CD4-positive, alpha-beta T cell treated with Interleukin-2 at 100 ng/mL for 4 hours (primary cell): ENCODE data around the gene PLCB4.

Experiments used
- DNase-seq: peaks from one replicate; pipeline ENCODE4 v3.0.0-alpha.2; 2020; ENCODE audit warnings: low spot score

The PLCB4 gene

GRCh38 chr20:9499126-9499899 is 430.4 kb downstream of the PLCB4 start:
- no peak for DNase-seq

GRCh38 chr20:9500121-9500520 is 431.2 kb downstream of the PLCB4 start:
- DNase-seq, result no peak

GRCh38 chr20:9501473-9501872 is 432.6 kb downstream of the PLCB4 start:
- no peak for DNase-seq

GRCh38 chr20:9503526-9504245 is 434.8 kb downstream of the PLCB4 start:
- no peak for DNase-seq

- DNase-seq, result no peak
Observed at GRCh38 chr20:9506280-9506821, 437.5 kb downstream of the PLCB4 start.

GRCh38 chr20:9506964-9507369 is 438.1 kb downstream of the PLCB4 start:
- DNase-seq, result no peak

- DNase-seq, result no peak
Observed at GRCh38 chr20:9507544-9508239, 438.8 kb downstream of the PLCB4 start.

GRCh38 chr20:9508240-9508661 is 439.4 kb downstream of the PLCB4 start:
- no peak for DNase-seq

- no peak for DNase-seq
Observed at GRCh38 chr20:9508696-9509178, 439.9 kb downstream of the PLCB4 start.

GRCh38 chr20:9509246-9509645 is 440.4 kb downstream of the PLCB4 start:
- no peak for DNase-seq

GRCh38 chr20:9510911-9511310 is 442.0 kb downstream of the PLCB4 start:
- DNase-seq, result no peak

- DNase-seq, result no peak
Observed at GRCh38 chr20:9514072-9514460, 445.2 kb downstream of the PLCB4 start.

- DNase-seq, result no peak
Observed at GRCh38 chr20:9514461-9515213, 445.8 kb downstream of the PLCB4 start, which contains the start of gene LAMP5. Gene LAMP5, plus strand, starts transcription at chr20:9514590. Its CDS starts 263 bp downstream, at chr20:9514853.

- DNase-seq, result no peak
Observed at GRCh38 chr20:9515214-9515585, 446.3 kb downstream of the PLCB4 start.

GRCh38 chr20:9515741-9516233 is 446.9 kb downstream of the PLCB4 start:
- no peak for DNase-seq

- DNase-seq, result no peak
Observed at GRCh38 chr20:9516234-9516871, 447.5 kb downstream of the PLCB4 start.

- DNase-seq, result no peak
Observed at GRCh38 chr20:9517297-9518162, 448.6 kb downstream of the PLCB4 start.

GRCh38 chr20:9518576-9519175 is 449.8 kb downstream of the PLCB4 start:
- no peak for DNase-seq

GRCh38 chr20:9520086-9520485 is 451.2 kb downstream of the PLCB4 start:
- no peak for DNase-seq

- no peak for DNase-seq
Observed at GRCh38 chr20:9523636-9524035, 454.7 kb downstream of the PLCB4 start.
